Measurements from ENCODE around the gene ROR2. TPM values are rescaled to one million over a fixed set of nuclear protein-coding genes. Genes with fewer than 3 reads are reported as not detected.

The ROR2 gene
- total RNA-seq, 1 donor, result 13.8 TPM

GRCh38 chr9:91882627-91883026 is 67.4 kb downstream of the ROR2 start:
- no peak for DNase-seq (ENCODE audit: insufficient read length, low spot score, missing footprints)
- H3K4me3 ChIP-seq (ENCODE audit: insufficient read depth, low read length), result no peak overlapping the region
- no peaks in the 10 kb centered on the region for H3K36me3 ChIP-seq (ENCODE audit: insufficient read depth, low read length)
- H3K27me3 ChIP-seq (ENCODE audit: insufficient read depth, low read length), result peaks cover 8% of the 10 kb centered on the region
- no peak overlapping the region for H2AFZ ChIP-seq (ENCODE audit: low read length)
- no peak overlapping the region for H3K27ac ChIP-seq (ENCODE audit: low read depth, low read length)
- peaks cover 22% of the 10 kb centered on the region for H3K4me1 ChIP-seq (ENCODE audit: insufficient read depth, low read length)
- H3K79me2 ChIP-seq (ENCODE audit: insufficient read depth, low read length), result no peaks in the 10 kb centered on the region
- no peak overlapping the region for H3K4me2 ChIP-seq (ENCODE audit: insufficient read depth, low read length)
- TF ChIP-seq, protein P1, sequence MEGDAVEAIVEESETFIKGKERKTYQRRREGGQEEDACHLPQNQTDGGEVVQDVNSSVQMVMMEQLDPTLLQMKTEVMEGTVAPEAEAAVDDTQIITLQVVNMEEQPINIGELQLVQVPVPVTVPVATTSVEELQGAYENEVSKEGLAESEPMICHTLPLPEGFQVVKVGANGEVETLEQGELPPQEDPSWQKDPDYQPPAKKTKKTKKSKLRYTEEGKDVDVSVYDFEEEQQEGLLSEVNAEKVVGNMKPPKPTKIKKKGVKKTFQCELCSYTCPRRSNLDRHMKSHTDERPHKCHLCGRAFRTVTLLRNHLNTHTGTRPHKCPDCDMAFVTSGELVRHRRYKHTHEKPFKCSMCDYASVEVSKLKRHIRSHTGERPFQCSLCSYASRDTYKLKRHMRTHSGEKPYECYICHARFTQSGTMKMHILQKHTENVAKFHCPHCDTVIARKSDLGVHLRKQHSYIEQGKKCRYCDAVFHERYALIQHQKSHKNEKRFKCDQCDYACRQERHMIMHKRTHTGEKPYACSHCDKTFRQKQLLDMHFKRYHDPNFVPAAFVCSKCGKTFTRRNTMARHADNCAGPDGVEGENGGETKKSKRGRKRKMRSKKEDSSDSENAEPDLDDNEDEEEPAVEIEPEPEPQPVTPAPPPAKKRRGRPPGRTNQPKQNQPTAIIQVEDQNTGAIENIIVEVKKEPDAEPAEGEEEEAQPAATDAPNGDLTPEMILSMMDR (IDR thresholded peaks at IDR 0.05; ENCODE audit: extremely low read depth, low read depth, low read length), result no peak
- no peaks in the 10 kb centered on the region for H3K9me3 ChIP-seq (ENCODE audit: low read depth, low read length)
- no peaks in the 10 kb centered on the region for H4K20me1 ChIP-seq (ENCODE audit: insufficient read depth, low read length)

DNA sequence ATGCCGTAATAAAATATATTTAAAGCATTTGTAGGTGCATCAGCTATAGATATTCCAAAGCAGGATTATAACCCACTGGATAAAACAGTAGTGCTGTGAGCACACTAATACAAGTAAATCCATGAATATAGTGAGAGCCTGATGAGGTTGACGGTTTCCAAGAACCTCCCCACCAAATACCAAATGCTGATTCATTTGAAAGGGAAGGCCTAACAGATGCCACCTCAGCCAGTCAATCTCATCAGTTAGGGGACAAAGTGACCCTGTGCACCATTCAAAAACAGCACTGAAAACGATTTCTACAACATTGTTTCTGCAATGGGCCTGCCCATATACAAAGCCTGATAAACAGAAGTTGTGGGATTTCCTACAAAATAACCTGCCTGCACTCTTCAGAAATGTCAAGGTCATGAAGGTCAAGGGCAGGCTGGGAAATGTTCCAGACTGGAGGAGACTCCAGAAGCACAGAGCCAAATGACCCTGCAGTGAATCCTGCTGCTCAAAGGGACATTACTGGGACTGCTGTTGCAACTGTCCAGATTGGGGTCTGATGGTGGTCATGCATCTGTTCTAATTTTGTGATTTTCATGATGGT is 69.6 kb downstream of the ROR2 start:
- H3K4me2 ChIP-seq (ENCODE audit: insufficient read depth, low read length), result no peak overlapping the region
- H3K4me1 ChIP-seq (ENCODE audit: insufficient read depth, low read length), result peaks cover 14% of the 10 kb centered on the region
- H3K79me2 ChIP-seq (ENCODE audit: insufficient read depth, low read length), result no peaks in the 10 kb centered on the region
- TF ChIP-seq, protein P1 (IDR thresholded peaks at IDR 0.05; ENCODE audit: extremely low read depth, low read depth, low read length), result no peak
- no peak for DNase-seq (ENCODE audit: insufficient read length, low spot score, missing footprints)
- H3K9me3 ChIP-seq (ENCODE audit: low read depth, low read length), result no peaks in the 10 kb centered on the region
- no peak overlapping the region for H3K27ac ChIP-seq (ENCODE audit: low read depth, low read length)
- no peak overlapping the region for H3K4me3 ChIP-seq (ENCODE audit: insufficient read depth, low read length)
- H2AFZ ChIP-seq (ENCODE audit: low read length), result no peak overlapping the region
- H4K20me1 ChIP-seq (ENCODE audit: insufficient read depth, low read length), result no peaks in the 10 kb centered on the region
- H3K36me3 ChIP-seq (ENCODE audit: insufficient read depth, low read length), result no peaks in the 10 kb centered on the region
- peaks cover 12% of the 10 kb centered on the region for H3K27me3 ChIP-seq (ENCODE audit: insufficient read depth, low read length)

GRCh38 chr9:91879231-91879630 is 70.8 kb downstream of the ROR2 start:
- DNase-seq (ENCODE audit: insufficient read length, low spot score, missing footprints), result no peak
- Histone ChIP-seq H3K79me2 (ENCODE audit: insufficient read depth, low read length) (no peaks in the 10 kb centered on the region), H3K4me1 (ENCODE audit: insufficient read depth, low read length) (peaks cover 2% of the 10 kb centered on the region), H3K27me3 (ENCODE audit: insufficient read depth, low read length) (peaks cover 12% of the 10 kb centered on the region), H3K4me2 (ENCODE audit: insufficient read depth, low read length) (no peak overlapping the region), H3K4me3 (ENCODE audit: insufficient read depth, low read length) (no peak overlapping the region), H4K20me1 (ENCODE audit: insufficient read depth, low read length) (no peaks in the 10 kb centered on the region), H3K27ac (ENCODE audit: low read depth, low read length) (no peak overlapping the region), H3K9me3 (ENCODE audit: low read depth, low read length) (no peaks in the 10 kb centered on the region), H2AFZ (ENCODE audit: low read length) (no peak overlapping the region), H3K36me3 (ENCODE audit: insufficient read depth, low read length) (no peaks in the 10 kb centered on the region)
- TF ChIP-seq, protein P1 (IDR thresholded peaks at IDR 0.05; ENCODE audit: extremely low read depth, low read depth, low read length), result no peak

GRCh38 chr9:91873637-91874051 is 76.4 kb downstream of the ROR2 start:
- H3K27ac ChIP-seq (ENCODE audit: low read depth, low read length), result no peak overlapping the region
- H4K20me1 ChIP-seq (ENCODE audit: insufficient read depth, low read length), result no peaks in the 10 kb centered on the region
- no peak overlapping the region for H3K4me2 ChIP-seq (ENCODE audit: insufficient read depth, low read length)

More at GRCh38 chr9:91873637-91874051, 76.4 kb downstream of the ROR2 start:
- H2AFZ ChIP-seq (ENCODE audit: low read length), result no peak overlapping the region
- H3K79me2 ChIP-seq (ENCODE audit: insufficient read depth, low read length), result no peaks in the 10 kb centered on the region
- no peaks in the 10 kb centered on the region for H3K36me3 ChIP-seq (ENCODE audit: insufficient read depth, low read length)
- no peak for DNase-seq (ENCODE audit: insufficient read length, low spot score, missing footprints)
- TF ChIP-seq, protein P1 (IDR thresholded peaks at IDR 0.05; ENCODE audit: extremely low read depth, low read depth, low read length), result no peak
- H3K4me1 ChIP-seq (ENCODE audit: insufficient read depth, low read length), result no peaks in the 10 kb centered on the region
- H3K4me3 ChIP-seq (ENCODE audit: insufficient read depth, low read length), result no peak overlapping the region
- peaks cover 20% of the 10 kb centered on the region for H3K27me3 ChIP-seq (ENCODE audit: insufficient read depth, low read length)
- H3K9me3 ChIP-seq (ENCODE audit: low read depth, low read length), result no peaks in the 10 kb centered on the region

Data from osteoblast (primary cell).